ENCODE measurements around the gene ZCCHC17. TPM values are rescaled to one million over a fixed set of nuclear protein-coding genes. Genes with fewer than 3 reads are reported as not detected.

ZCCHC17 gene
- total and polyA plus RNA-seq, 2 donors (not counting 1 experiment from before 2014, with no cell fraction given), result 14.1 to 20.3 TPM

- no peak for TF ChIP-seq EZH2 (IDR thresholded peaks at IDR 0.05; ENCODE audit: borderline replicate concordance, insufficient read depth, low read depth, low read length, poor library complexity, severe bottlenecking)
- TF ChIP-seq CTCF (IDR thresholded peaks at IDR 0.05), result no peak
- H3K9ac ChIP-seq (ENCODE audit: low read length), result no peak overlapping the region
- no peak overlapping the region for H3K4me2 ChIP-seq (replicated peaks; ENCODE audit: low read depth, low read length, poor library complexity, severe bottlenecking)
- ChIA-PET POLR2A (no interaction called here), CTCF (interaction anchor here (0.6 kb wide), 1 partner anchor 610 kb away, joined by 3 read pairs; no protein-coding TSS in a partner anchor)
- H3K9me3 Mint-ChIP-seq (ENCODE audit: insufficient read depth), result no peaks in the 10 kb centered on the region
- peaks cover 15% of the 10 kb centered on the region for H4K20me1 ChIP-seq (ENCODE audit: control insufficient read depth, insufficient read depth, low read length, poor library complexity, severe bottlenecking)
- no peaks in the 10 kb centered on the region for H3K27me3 Mint-ChIP-seq
- no peak overlapping the region for H3K27ac Mint-ChIP-seq
- H3K4me3 ChIP-seq (ENCODE audit: control extremely low read depth in 1 of 5, extremely low read depth in 1 of 5, insufficient read depth in 1 of 5, low read depth in 2 of 5, low read length in 4 of 5), result no peak overlapping the region
- ATAC-seq (ENCODE audit: low read depth) (no peak), DNase-seq (no peak)
- H3K27me3 ChIP-seq (replicated peaks in 1 of 4; ENCODE audit: control extremely low read depth in 1 of 4, control insufficient read depth in 3 of 4, insufficient read depth in 4 of 4, low read length in 3 of 4), result no peaks in the 10 kb centered on the region
- no peak overlapping the region for H3K4me3 Mint-ChIP-seq
- H3K4me1 ChIP-seq (ENCODE audit: control insufficient read depth in 2 of 2, insufficient read depth in 2 of 2, low read length in 2 of 2), result peaks cover 20 to 22% of the 10 kb centered on the region in 2 donors
- H3K4me1 Mint-ChIP-seq, result peaks cover 15% of the 10 kb centered on the region
- H2AFZ ChIP-seq (ENCODE audit: insufficient read depth, low read depth, low read length, poor library complexity, severe bottlenecking), result no peak overlapping the region
- no peaks in the 10 kb centered on the region for H3K9me3 ChIP-seq (ENCODE audit: control extremely low read depth in 1 of 3, control insufficient read depth in 2 of 3, insufficient read depth in 1 of 3, low read length in 2 of 3)
- H3K36me3 ChIP-seq (replicated peaks in 1 of 2; ENCODE audit: control extremely low read depth in 1 of 2, control insufficient read depth in 1 of 2, extremely low read depth in 1 of 2, insufficient read depth in 2 of 2, low read length in 1 of 2), result no peaks in the 10 kb centered on the region
- H3K27ac ChIP-seq (ENCODE audit: low read length in 2 of 2), result no peak overlapping the region
- WGBS (ENCODE audit: insufficient coverage), result 100% methylated on average over 1 of the region's 3 CpGs
- intact Hi-C loops (cut with micrococcal nuclease), result no loop called here
- peaks cover 72% of the 10 kb centered on the region for H3K79me2 ChIP-seq (ENCODE audit: control insufficient read depth, insufficient read depth, low read length)
Observed at GRCh38 chr1:31300193-31300592, 3.4 kb downstream of the ZCCHC17 start.

- H3K9me3 ChIP-seq (ENCODE audit: control extremely low read depth in 1 of 3, control insufficient read depth in 2 of 3, insufficient read depth in 1 of 3, low read length in 2 of 3), result no peaks in the 10 kb centered on the region
- no peak overlapping the region for H3K4me2 ChIP-seq (replicated peaks; ENCODE audit: low read depth, low read length, poor library complexity, severe bottlenecking)
- no peak overlapping the region for H3K4me3 ChIP-seq (ENCODE audit: control extremely low read depth in 1 of 5, extremely low read depth in 1 of 5, insufficient read depth in 1 of 5, low read depth in 2 of 5, low read length in 4 of 5)
- no peak overlapping the region for H2AFZ ChIP-seq (ENCODE audit: insufficient read depth, low read depth, low read length, poor library complexity, severe bottlenecking)
- H3K27ac Mint-ChIP-seq, result no peak overlapping the region
- no peak overlapping the region for H3K9ac ChIP-seq (ENCODE audit: low read length)
- CTCF ChIA-PET, result no interaction called here
- POLR2A ChIA-PET, result interaction anchor here (0.5 kb wide), 1 partner anchor 21 kb away, joined by 3 read pairs; no protein-coding TSS in a partner anchor
- H3K27me3 Mint-ChIP-seq, result no peaks in the 10 kb centered on the region
- no peak overlapping the region for H3K4me3 Mint-ChIP-seq
- H3K36me3 ChIP-seq (replicated peaks in 1 of 2; ENCODE audit: control extremely low read depth in 1 of 2, control insufficient read depth in 1 of 2, extremely low read depth in 1 of 2, insufficient read depth in 2 of 2, low read length in 1 of 2), result peaks cover 0 to 4% of the 10 kb centered on the region in 2 experiments
- intact Hi-C loops (cut with micrococcal nuclease), result no loop called here
- H3K9me3 Mint-ChIP-seq (ENCODE audit: insufficient read depth), result no peaks in the 10 kb centered on the region
- H3K79me2 ChIP-seq (ENCODE audit: control insufficient read depth, insufficient read depth, low read length), result peaks cover 71% of the 10 kb centered on the region
- peaks cover 15% of the 10 kb centered on the region for H4K20me1 ChIP-seq (ENCODE audit: control insufficient read depth, insufficient read depth, low read length, poor library complexity, severe bottlenecking)
- DNase-seq, result no peak
- no peak for ATAC-seq (ENCODE audit: low read depth)
- H3K4me1 ChIP-seq (ENCODE audit: control insufficient read depth in 2 of 2, insufficient read depth in 2 of 2, low read length in 2 of 2), result peaks cover 3% of the 10 kb centered on the region in 2 donors
- H3K4me1 Mint-ChIP-seq, result peaks cover 17% of the 10 kb centered on the region
- no peaks in the 10 kb centered on the region for H3K27me3 ChIP-seq (replicated peaks in 1 of 4; ENCODE audit: control extremely low read depth in 1 of 4, control insufficient read depth in 3 of 4, insufficient read depth in 4 of 4, low read length in 3 of 4)
- TF ChIP-seq EZH2 (IDR thresholded peaks at IDR 0.05; ENCODE audit: borderline replicate concordance, insufficient read depth, low read depth, low read length, poor library complexity, severe bottlenecking) (no peak), CTCF (IDR thresholded peaks at IDR 0.05) (no peak)
- no peak overlapping the region for H3K27ac ChIP-seq (ENCODE audit: low read length in 2 of 2)
- WGBS (ENCODE audit: insufficient coverage), result 97% methylated on average over 3 of the region's 7 CpGs
Observed at GRCh38 chr1:31302709-31303441, 6.0 kb downstream of the ZCCHC17 start.

Data from B cell (primary cell).